Amniotic epithelial cell (primary cell): ENCODE data around the gene CHML.

Experiments
- DNase-seq: peaks from one replicate; pipeline ENCODE4 v3.0.0-alpha.2; 2010; ENCODE audit warnings: low read depth

Gene CHML

GRCh38 chr1:241590719-241591118, 49.5 kb downstream of the CHML start:
- no peak for DNase-seq
